Astrocyte (in vitro differentiated cells and primary cell): ENCODE data around the gene PDHA1.

Source experiments
- EZH2 ChIP-seq: IDR thresholded peaks from 2 replicates; pipeline ENCODE4 v1.6.1; 2012; ENCODE audit warnings: mild to moderate bottlenecking, low read length, inconsistent platforms; ENCODE audit not compliant: insufficient read depth
- TF ChIP-seq, protein P1 (sequence below): IDR thresholded peaks from 2 replicates; pipeline ENCODE4 v1.5.1; 2011; ENCODE audit warnings: low read depth, mild to moderate bottlenecking, inconsistent platforms, low read length, moderate library complexity; ENCODE audit not compliant: insufficient read depth

GRCh38 chrX:19349264-19349663 is 5.5 kb downstream of the PDHA1 start:
- TF ChIP-seq EZH2, result no peak
- TF ChIP-seq, protein P1, sequence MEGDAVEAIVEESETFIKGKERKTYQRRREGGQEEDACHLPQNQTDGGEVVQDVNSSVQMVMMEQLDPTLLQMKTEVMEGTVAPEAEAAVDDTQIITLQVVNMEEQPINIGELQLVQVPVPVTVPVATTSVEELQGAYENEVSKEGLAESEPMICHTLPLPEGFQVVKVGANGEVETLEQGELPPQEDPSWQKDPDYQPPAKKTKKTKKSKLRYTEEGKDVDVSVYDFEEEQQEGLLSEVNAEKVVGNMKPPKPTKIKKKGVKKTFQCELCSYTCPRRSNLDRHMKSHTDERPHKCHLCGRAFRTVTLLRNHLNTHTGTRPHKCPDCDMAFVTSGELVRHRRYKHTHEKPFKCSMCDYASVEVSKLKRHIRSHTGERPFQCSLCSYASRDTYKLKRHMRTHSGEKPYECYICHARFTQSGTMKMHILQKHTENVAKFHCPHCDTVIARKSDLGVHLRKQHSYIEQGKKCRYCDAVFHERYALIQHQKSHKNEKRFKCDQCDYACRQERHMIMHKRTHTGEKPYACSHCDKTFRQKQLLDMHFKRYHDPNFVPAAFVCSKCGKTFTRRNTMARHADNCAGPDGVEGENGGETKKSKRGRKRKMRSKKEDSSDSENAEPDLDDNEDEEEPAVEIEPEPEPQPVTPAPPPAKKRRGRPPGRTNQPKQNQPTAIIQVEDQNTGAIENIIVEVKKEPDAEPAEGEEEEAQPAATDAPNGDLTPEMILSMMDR, result no peak
